ENCODE results near the gene ZNF32. TPM values are rescaled to one million over a fixed set of nuclear protein-coding genes. Genes with fewer than 3 reads are reported as not detected.

The ZNF32 gene
- total RNA-seq, 1 donor from 2014 or later, result 19.2 TPM

- Histone ChIP-seq H3K36me3 (ENCODE audit: insufficient read depth, low read length) (no peaks in the 10 kb centered on the region), H3K79me2 (ENCODE audit: insufficient read depth, low read length) (no peaks in the 10 kb centered on the region)
- no peaks in the 10 kb centered on the region for H3K4me1 Mint-ChIP-seq (ENCODE audit: low read depth, unreplicated experiment)
Measured at GRCh38 chr10:43665054-43665453, 16.4 kb upstream of the ZNF32 start.

GRCh38 chr10:43658227-43658626 is 9.5 kb upstream of the ZNF32 start:
- no peak for TF ChIP-seq CTCF (IDR thresholded peaks at IDR 0.05; ENCODE audit: insufficient read depth, low read depth, low read length)
- no peak for TF ChIP-seq EZH2 (IDR thresholded peaks at IDR 0.05; ENCODE audit: insufficient read depth, low read length)
- Histone ChIP-seq H3K4me3 (ENCODE audit: insufficient read depth, low read depth, low read length) (no peak overlapping the region), H3K4me1 (ENCODE audit: insufficient read depth, low read length) (no peaks in the 10 kb centered on the region), H3K4me2 (ENCODE audit: low read length) (no peak overlapping the region), H4K20me1 (ENCODE audit: insufficient read depth, low read length) (no peaks in the 10 kb centered on the region), H3K27ac (ENCODE audit: low read depth, low read length) (no peak overlapping the region), H3K9ac (ENCODE audit: low read length) (no peak overlapping the region), H2AFZ (ENCODE audit: low read depth, low read length) (no peak overlapping the region), H3K9me3 (ENCODE audit: insufficient read depth, low read depth, low read length) (peaks cover 2% of the 10 kb centered on the region), H3K79me2 (ENCODE audit: insufficient read depth, low read length) (no peaks in the 10 kb centered on the region), H3K36me3 (ENCODE audit: insufficient read depth, low read length) (no peaks in the 10 kb centered on the region), H3K27me3 (ENCODE audit: insufficient read depth, low read length) (no peaks in the 10 kb centered on the region)
- H3K36me3 Mint-ChIP-seq (ENCODE audit: low read depth, unreplicated experiment), result no peaks in the 10 kb centered on the region
- H3K9me3 Mint-ChIP-seq (ENCODE audit: unreplicated experiment), result peaks cover 4% of the 10 kb centered on the region
- H3K4me1 Mint-ChIP-seq (ENCODE audit: low read depth, unreplicated experiment), result peaks cover 6% of the 10 kb centered on the region
- no peak for FAIRE-seq
- H3K27me3 Mint-ChIP-seq (ENCODE audit: low read depth, unreplicated experiment), result no peaks in the 10 kb centered on the region
- no peak for DNase-seq (ENCODE audit: low read depth)
- H3K4me3 Mint-ChIP-seq (ENCODE audit: unreplicated experiment), result no peak overlapping the region
- no peak overlapping the region for H3K27ac Mint-ChIP-seq (ENCODE audit: unreplicated experiment)

More at GRCh38 chr10:43665054-43665453, 16.4 kb upstream of the ZNF32 start:
- H3K4me3 ChIP-seq (ENCODE audit: insufficient read depth, low read depth, low read length), result no peak overlapping the region
- H3K27ac ChIP-seq (ENCODE audit: low read depth, low read length), result no peak overlapping the region
- H3K27me3 ChIP-seq (ENCODE audit: insufficient read depth, low read length), result no peaks in the 10 kb centered on the region
- H3K9ac ChIP-seq (ENCODE audit: low read length), result no peak overlapping the region
- peaks cover 19% of the 10 kb centered on the region for H3K27me3 Mint-ChIP-seq (ENCODE audit: low read depth, unreplicated experiment)
- H3K9me3 ChIP-seq (ENCODE audit: insufficient read depth, low read depth, low read length), result peaks cover 2% of the 10 kb centered on the region
- peaks cover 2% of the 10 kb centered on the region for H3K9me3 Mint-ChIP-seq (ENCODE audit: unreplicated experiment)
- peaks cover 1% of the 10 kb centered on the region for H3K36me3 Mint-ChIP-seq (ENCODE audit: low read depth, unreplicated experiment)
- H3K4me2 ChIP-seq (ENCODE audit: low read length), result no peak overlapping the region
- no peaks in the 10 kb centered on the region for H4K20me1 ChIP-seq (ENCODE audit: insufficient read depth, low read length)
- H2AFZ ChIP-seq (ENCODE audit: low read depth, low read length), result no peak overlapping the region
- no peak for DNase-seq (ENCODE audit: low read depth)
- no peak overlapping the region for H3K27ac Mint-ChIP-seq (ENCODE audit: unreplicated experiment)
- TF ChIP-seq EZH2 (IDR thresholded peaks at IDR 0.05; ENCODE audit: insufficient read depth, low read length) (no peak), CTCF (IDR thresholded peaks at IDR 0.05; ENCODE audit: insufficient read depth, low read depth, low read length) (no peak)
- H3K4me3 Mint-ChIP-seq (ENCODE audit: unreplicated experiment), result no peak overlapping the region
- peaks cover 7% of the 10 kb centered on the region for H3K4me1 ChIP-seq (ENCODE audit: insufficient read depth, low read length)
- no peak for FAIRE-seq

- DNase-seq (ENCODE audit: low read depth) (no peak), FAIRE-seq (no peak)
- Mint-ChIP-seq H3K36me3 (ENCODE audit: low read depth, unreplicated experiment) (no peaks in the 10 kb centered on the region), H3K4me1 (ENCODE audit: low read depth, unreplicated experiment) (peaks cover 6% of the 10 kb centered on the region), H3K9me3 (ENCODE audit: unreplicated experiment) (peaks cover 12% of the 10 kb centered on the region), H3K4me3 (ENCODE audit: unreplicated experiment) (no peak overlapping the region), H3K27me3 (ENCODE audit: low read depth, unreplicated experiment) (peaks cover 3% of the 10 kb centered on the region), H3K27ac (ENCODE audit: unreplicated experiment) (no peak overlapping the region)
- TF ChIP-seq EZH2 (IDR thresholded peaks at IDR 0.05; ENCODE audit: insufficient read depth, low read length) (no peak), CTCF (IDR thresholded peaks at IDR 0.05; ENCODE audit: insufficient read depth, low read depth, low read length) (no peak)
- Histone ChIP-seq H3K27me3 (ENCODE audit: insufficient read depth, low read length) (no peaks in the 10 kb centered on the region), H3K79me2 (ENCODE audit: insufficient read depth, low read length) (no peaks in the 10 kb centered on the region), H3K9ac (ENCODE audit: low read length) (no peak overlapping the region), H3K4me3 (ENCODE audit: insufficient read depth, low read depth, low read length) (no peak overlapping the region), H3K27ac (ENCODE audit: low read depth, low read length) (no peak overlapping the region), H3K36me3 (ENCODE audit: insufficient read depth, low read length) (no peaks in the 10 kb centered on the region), H3K9me3 (ENCODE audit: insufficient read depth, low read depth, low read length) (no peaks in the 10 kb centered on the region), H3K4me1 (ENCODE audit: insufficient read depth, low read length) (no peaks in the 10 kb centered on the region), H4K20me1 (ENCODE audit: insufficient read depth, low read length) (no peaks in the 10 kb centered on the region), H3K4me2 (ENCODE audit: low read length) (no peak overlapping the region), H2AFZ (ENCODE audit: low read depth, low read length) (no peak overlapping the region)
Measured at GRCh38 chr10:43655311-43655710, 6.6 kb upstream of the ZNF32 start.

Measured in astrocyte (in vitro differentiated cells and primary cell).